ENCODE results near the gene ZKSCAN3.

- TF ChIP-seq CTCF (optimal IDR thresholded peaks at IDR 0.05 in 1 of 3, IDR thresholded peaks at IDR 0.05 in 1 of 3, conservative IDR thresholded peaks at IDR 0.05 in 1 of 3; ENCODE audit: extremely low read depth in 1 of 3, insufficient read depth in 2 of 3, low read length in 3 of 3), result no peak
- TF ChIP-seq EZH2 (IDR thresholded peaks at IDR 0.05; ENCODE audit: low read length), result no peak
Observed at GRCh38 chr6:28371706-28372451, 22.1 kb downstream of the ZKSCAN3 start.

Measured in keratinocyte (primary cell).